HG02571 (cell line): ENCODE results near the gene SYNGR3.

Experiments
- ATAC-seq: cut with Tn5 transposase; IDR thresholded peaks from one replicate; pipeline ENCODE4 v1.9.1; 2021; ENCODE audit warnings: mild to moderate bottlenecking, moderate library complexity; ENCODE audit not compliant: unreplicated experiment

SYNGR3 gene

GRCh38 chr16:1976216-1976520 is 13.6 kb upstream of the SYNGR3 start:
- ATAC-seq = no peak

GRCh38 chr16:1976951-1977874 is 12.6 kb upstream of the SYNGR3 start:
- no peak for ATAC-seq

GRCh38 chr16:1977875-1978268 is 11.9 kb upstream of the SYNGR3 start:
- no peak for ATAC-seq

- ATAC-seq = no peak
These were observed 11.2 kb upstream of the SYNGR3 start for GRCh38 chr16:1978476-1979120.

DNA sequence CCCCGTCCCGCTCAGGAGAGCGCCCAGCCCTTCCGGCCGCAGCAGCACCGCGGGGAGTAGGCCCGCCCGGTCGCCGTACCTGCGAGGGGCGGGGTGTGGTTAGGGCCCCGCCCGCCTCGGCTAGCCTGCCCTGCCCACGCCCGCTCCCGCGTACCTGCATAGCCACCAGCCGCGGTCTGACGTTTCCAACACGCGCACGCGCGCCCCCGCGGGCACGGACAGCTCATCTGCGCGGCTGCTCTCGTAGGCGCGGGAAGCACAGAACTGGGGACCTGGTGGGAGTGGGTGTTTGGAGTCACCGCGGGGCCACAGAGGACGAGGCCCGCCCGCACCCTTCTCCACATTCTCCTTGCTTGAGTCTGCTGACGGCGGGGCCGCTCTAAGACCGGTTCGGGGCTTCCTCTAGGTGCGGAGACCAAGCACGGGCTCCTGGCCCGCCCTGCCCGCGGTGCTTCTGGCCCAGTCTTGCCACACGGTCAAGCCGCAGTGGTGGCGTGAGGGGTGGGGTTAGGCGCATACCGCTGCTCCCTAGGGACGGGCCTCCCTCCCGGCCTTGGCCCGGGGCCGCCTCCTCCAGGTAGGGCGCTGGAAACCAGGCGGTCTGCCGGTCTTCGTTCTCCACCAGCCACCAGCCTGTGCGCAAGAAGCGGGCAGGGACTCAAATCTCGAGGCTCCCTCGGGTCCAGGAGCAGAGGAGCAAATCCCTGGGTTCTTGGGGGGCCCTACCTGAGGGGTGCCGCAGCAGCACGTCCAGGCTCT is 10.3 kb upstream of the SYNGR3 start:
- ATAC-seq = no peak

DNA sequence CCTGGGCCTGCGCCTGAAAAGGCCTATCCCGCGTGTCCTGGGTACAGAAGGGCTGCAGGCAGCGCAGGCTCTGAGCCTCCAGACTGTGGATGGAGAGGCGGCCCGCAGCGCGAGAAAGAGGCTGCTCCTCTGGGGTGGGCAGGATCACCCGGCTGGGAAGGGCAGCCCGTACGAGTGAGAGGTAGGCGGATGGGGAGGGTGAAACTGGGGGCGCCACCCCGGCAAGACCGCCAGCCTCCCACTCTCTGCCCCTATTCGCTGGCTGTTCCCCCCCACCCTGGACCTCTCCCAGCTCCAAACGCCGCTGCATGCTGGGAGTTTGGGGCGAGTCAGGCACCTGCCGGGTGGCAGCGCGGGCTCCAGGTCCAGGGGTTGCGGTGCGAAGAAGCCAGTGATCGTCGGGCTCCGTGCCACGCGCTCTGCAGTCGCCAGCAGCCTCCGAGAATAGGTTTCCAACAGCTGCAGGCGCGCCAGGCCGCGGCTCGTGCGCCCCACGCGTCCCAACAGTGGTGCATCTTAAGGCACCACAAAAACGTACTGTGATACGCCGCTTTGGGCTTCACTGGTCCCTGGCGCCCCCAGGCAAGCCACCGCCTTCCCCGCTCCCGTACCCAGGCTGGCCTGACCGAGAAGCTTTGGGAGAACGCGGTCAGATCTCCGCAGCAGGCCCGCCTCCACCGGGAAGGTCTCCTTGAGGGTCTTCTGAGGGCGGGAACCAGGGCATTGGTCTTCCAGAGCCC is 9.6 kb upstream of the SYNGR3 start:
- ATAC-seq = no peak

- ATAC-seq = no peak
These were observed 9.0 kb upstream of the SYNGR3 start for GRCh38 chr16:1980770-1981087.

- ATAC-seq = no peak
These were observed 8.4 kb upstream of the SYNGR3 start, which contains the start of gene NOXO1 for GRCh38 chr16:1981398-1981836. Gene NOXO1, minus strand, starts transcription at chr16:1981469. Its CDS starts 290 bp downstream, at chr16:1981179.

- ATAC-seq = no peak
These were observed 7.7 kb upstream of the SYNGR3 start for GRCh38 chr16:1982013-1982433.

- ATAC-seq = no peak
These were observed 6.7 kb upstream of the SYNGR3 start for GRCh38 chr16:1982991-1983543.

DNA sequence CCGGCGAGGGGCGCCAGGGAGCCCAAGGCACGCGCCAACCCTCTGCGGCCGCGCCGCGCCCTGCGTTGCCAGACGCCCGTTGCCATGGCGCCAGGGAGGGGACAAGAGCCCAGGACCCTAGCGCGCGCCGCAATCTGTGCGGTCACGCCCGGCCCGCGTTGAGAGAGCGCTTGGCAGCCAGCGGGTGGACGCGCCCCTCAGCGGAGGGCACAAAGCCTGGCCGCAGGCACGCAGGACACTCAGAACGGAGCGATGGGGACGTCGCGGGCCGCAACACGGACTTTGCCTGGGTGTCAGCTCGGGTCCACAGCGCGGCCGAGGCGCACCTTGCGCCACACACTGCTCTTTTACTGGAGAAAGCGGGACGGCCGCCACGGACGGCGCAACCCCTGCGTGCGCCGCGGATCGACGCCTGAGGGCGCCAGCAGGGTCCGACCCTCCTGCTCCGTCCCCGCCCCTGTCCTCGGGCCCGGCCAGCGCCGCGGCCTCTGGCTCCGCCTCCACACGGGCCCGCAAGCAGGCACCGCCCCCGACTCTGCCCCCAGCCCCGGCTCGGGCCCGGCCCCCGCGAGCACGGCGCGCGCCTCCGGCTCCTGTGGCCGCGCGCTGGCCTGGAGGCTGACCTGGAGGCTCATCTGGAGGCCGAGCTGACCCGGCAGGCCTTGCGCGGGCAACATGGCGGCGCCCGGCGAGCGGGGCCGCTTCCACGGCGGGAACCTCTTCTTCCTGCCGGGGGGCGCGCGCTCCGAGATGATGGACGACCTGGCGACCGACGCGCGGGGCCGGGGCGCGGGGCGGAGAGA is 6.0 kb upstream of the SYNGR3 start, which contains the start of gene GFER:
Gene GFER, plus strand, starts transcription at position 650 of the 803 bp plus-strand sequence. Its CDS starts 26 bp downstream, at position 676.
- ATAC-seq = peak; percentile 69

DNA sequence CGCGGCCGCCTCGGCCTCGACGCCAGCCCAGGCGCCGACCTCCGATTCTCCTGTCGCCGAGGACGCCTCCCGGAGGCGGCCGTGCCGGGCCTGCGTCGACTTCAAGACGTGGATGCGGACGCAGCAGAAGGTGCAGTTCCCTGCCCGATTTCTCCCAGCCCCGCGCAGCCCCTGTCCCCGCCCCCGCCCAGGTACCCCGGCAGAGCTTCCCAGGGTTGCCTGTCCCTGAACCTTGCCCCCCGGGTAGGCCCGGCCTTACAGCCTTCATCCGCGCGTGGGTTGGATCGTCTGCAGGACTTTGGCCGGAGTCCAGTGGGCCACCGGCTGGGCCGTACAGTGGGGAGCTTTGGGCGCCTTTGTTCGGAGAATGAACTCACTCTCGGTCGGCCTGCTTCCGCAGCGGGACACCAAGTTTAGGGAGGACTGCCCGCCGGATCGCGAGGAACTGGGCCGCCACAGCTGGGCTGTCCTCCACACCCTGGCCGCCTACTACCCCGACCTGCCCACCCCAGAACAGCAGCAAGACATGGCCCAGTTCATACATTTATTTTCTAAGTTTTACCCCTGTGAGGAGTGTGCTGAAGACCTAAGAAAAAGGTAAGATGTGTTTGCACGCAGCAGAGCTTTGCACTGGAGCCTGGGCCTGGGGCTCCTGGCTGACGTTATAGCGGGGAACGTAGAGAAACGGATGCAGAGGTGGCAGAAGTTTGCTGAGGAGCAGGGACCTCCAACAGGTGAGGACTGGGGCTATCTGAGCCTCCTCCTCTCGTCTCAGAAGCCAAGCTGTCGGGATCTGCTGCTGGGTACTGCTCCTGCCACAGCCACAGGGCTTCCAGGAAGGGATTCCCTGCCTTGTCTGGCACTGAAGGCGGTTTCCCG is 5.2 kb upstream of the SYNGR3 start:
- ATAC-seq = no peak

- no peak for ATAC-seq
These were observed 4.2 kb upstream of the SYNGR3 start for GRCh38 chr16:1985466-1986150.

GRCh38 chr16:1987198-1987597 is 2.6 kb upstream of the SYNGR3 start:
- no peak for ATAC-seq

DNA sequence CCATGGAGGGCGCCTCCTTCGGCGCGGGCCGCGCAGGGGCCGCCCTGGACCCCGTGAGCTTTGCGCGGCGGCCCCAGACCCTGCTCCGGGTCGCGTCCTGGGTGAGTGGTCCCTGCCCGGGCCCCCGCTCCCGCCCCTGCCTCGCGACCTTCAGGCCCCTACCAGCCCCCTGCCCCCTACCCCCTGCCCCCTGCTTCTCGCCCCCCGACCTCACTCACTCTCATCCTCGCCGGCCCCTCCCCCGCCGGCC is 256 bp downstream of the SYNGR3 start:
- no peak for ATAC-seq

GRCh38 chr16:1990351-1991134 is 773 bp downstream of the SYNGR3 start:
- ATAC-seq = no peak

GRCh38 chr16:1991135-1991551 is 1.4 kb downstream of the SYNGR3 start:
- ATAC-seq = no peak

- ATAC-seq = no peak
These were observed 1.8 kb downstream of the SYNGR3 start for GRCh38 chr16:1991588-1991947.
